Endothelial cell of umbilical vein (primary cell): ENCODE results near the gene TCF20. TPM values are rescaled to one million over a fixed set of nuclear protein-coding genes. Genes with fewer than 3 reads are reported as not detected.

Experiments
- BruUV-seq: library from RNA; stranded (reverse); fragments of 400-500 nt; replicated peaks from 2 replicates; lab custom pipeline; 2021; lab: Mats Ljungman, UMichigan
- CTCF ChIA-PET: fragments of 300-600, 350-600 bp; sonication (Branson Sonifier 250); formaldehyde crosslinking; loops from one replicate; lab custom pipeline; 2021; ENCODE audit warnings: antibody characterized with exemption, inconsistent platforms; lab: Charles Lee
- POLR2A ChIA-PET: fragments of 300-600, 350-600 bp; sonication (Branson Sonifier 250); formaldehyde crosslinking; loops from one replicate; lab custom pipeline; 2021; ENCODE audit warnings: antibody characterized with exemption, inconsistent platforms; lab: Charles Lee
- DNase-seq: peaks from one replicate; pipeline ENCODE4 v3.0.0-alpha.2; 2011; ENCODE audit warnings: low read depth, low spot score
- FAIRE-seq: peaks from 2 replicates; lab custom pipeline; 2011; peaks lifted over from hg19 to GRCh38; lab: Jason Lieb, UNC
- H2AFZ ChIP-seq: 2 replicates; pipeline ENCODE4 v1.6.0; 2012; ENCODE audit warnings: low read depth, low read length, control low read depth, inconsistent platforms
- H3K27ac ChIP-seq: 2 replicates; pipeline ENCODE4 v1.5.1; 2011; ENCODE audit warnings: low read depth, mild to moderate bottlenecking, control low read depth, low read length, moderate library complexity; ENCODE audit not compliant: insufficient read depth
- H3K27me3 ChIP-seq, 2 experiments: 2 replicates each; pipeline versions ENCODE4 v1.6.0 to v1.6.1; 2011; ENCODE audit warnings: low read length in 2 of 2, mixed read lengths in 1 of 2; ENCODE audit not compliant: control insufficient read depth in 2 of 2, insufficient read depth in 2 of 2
- H3K36me3 ChIP-seq, 2 experiments: 2 replicates in 1 of 2; 3 replicates in 1 of 2; pipeline ENCODE4 v1.5.1; 2011; ENCODE audit warnings: low read length in 2 of 2, mild to moderate bottlenecking in 1 of 2, moderate library complexity in 1 of 2; ENCODE audit not compliant: control insufficient read depth in 2 of 2, insufficient read depth in 2 of 2; ENCODE audit errors: extremely low read depth in 1 of 2
- H3K4me1 ChIP-seq: 3 replicates; pipeline ENCODE4 v1.5.1; 2011; ENCODE audit warnings: mild to moderate bottlenecking, low read length; ENCODE audit not compliant: control insufficient read depth, insufficient read depth; ENCODE audit errors: extremely low read depth
- H3K4me2 ChIP-seq: 2 replicates; pipeline ENCODE4 v1.6.1; 2011; ENCODE audit warnings: low read length, control low read depth, mixed read lengths; ENCODE audit not compliant: insufficient read depth
- H3K4me3 ChIP-seq, 3 experiments: fragments of 200-600 bp in 1 of 3; sonication (generic), shearing (Covaris generic) in 1 of 3; replicated peaks in 1 of 3; 2 replicates each; pipeline ENCODE4 v1.5.1; 2011 to 2016; ENCODE audit warnings: control low read depth in 3 of 3, low read length in 3 of 3, mild to moderate bottlenecking in 2 of 3, inconsistent platforms in 1 of 3, low read depth in 1 of 3, moderate library complexity in 1 of 3; ENCODE audit not compliant: insufficient read depth in 1 of 3
- H3K79me2 ChIP-seq: 2 replicates; pipeline ENCODE4 v1.6.0; 2012; ENCODE audit warnings: low read length, inconsistent platforms; ENCODE audit not compliant: control insufficient read depth, insufficient read depth
- H3K9ac ChIP-seq: replicated peaks from 2 replicates; pipeline ENCODE3; 2011; ENCODE audit warnings: low read length, control low read depth; ENCODE audit not compliant: insufficient read depth; ENCODE audit errors: extremely low read depth
- H3K9me1 ChIP-seq: replicated peaks from 3 replicates; pipeline ENCODE4 v1.6.0; 2011; ENCODE audit warnings: mild to moderate bottlenecking, low read length; ENCODE audit not compliant: control insufficient read depth, insufficient read depth; ENCODE audit errors: extremely low read depth
- H3K9me3 ChIP-seq: replicated peaks from 2 replicates; pipeline ENCODE4 v1.5.1; 2012; ENCODE audit warnings: low read length, inconsistent platforms; ENCODE audit not compliant: control insufficient read depth, insufficient read depth
- H4K20me1 ChIP-seq: replicated peaks from 2 replicates; pipeline ENCODE3; 2011; ENCODE audit warnings: mild to moderate bottlenecking, low read length; ENCODE audit not compliant: control insufficient read depth, insufficient read depth; ENCODE audit errors: extremely low read depth
- CTCF ChIP-seq, 2 donors: IDR thresholded peaks; 1 replicate in 1 of 2; 2 replicates in 1 of 2; pipeline ENCODE4 v1.5.1; 2011; ENCODE audit warnings: low read length in 2 of 2, mild to moderate bottlenecking in 2 of 2, moderate library complexity in 2 of 2, control low read depth in 1 of 2, inconsistent platforms in 1 of 2, low read depth in 1 of 2; ENCODE audit not compliant: insufficient read depth in 1 of 2; ENCODE audit errors: extremely low read depth in 1 of 2
- EZH2 ChIP-seq: IDR thresholded peaks from 2 replicates; pipeline ENCODE4 v1.6.1; 2012; ENCODE audit warnings: borderline replicate concordance, low read depth, mild to moderate bottlenecking, moderate library complexity, low read length, inconsistent platforms; ENCODE audit not compliant: severe bottlenecking
- FOS ChIP-seq: IDR thresholded peaks from 2 replicates; pipeline ENCODE4 v1.6.1; 2011; ENCODE audit warnings: mild to moderate bottlenecking, low read length, moderate library complexity, borderline replicate concordance; ENCODE audit not compliant: insufficient read depth
- GATA2 ChIP-seq: IDR thresholded peaks from 2 replicates; pipeline ENCODE4 v1.7.0; 2011; ENCODE audit warnings: low read depth, mild to moderate bottlenecking, moderate library complexity, mixed read lengths, low read length; ENCODE audit not compliant: insufficient read length, insufficient read depth
- MYC ChIP-seq: IDR thresholded peaks from one replicate; pipeline ENCODE4 v1.6.1; 2011; ENCODE audit warnings: mild to moderate bottlenecking, low read depth, low read length
- POLR2A ChIP-seq: IDR thresholded peaks from 2 replicates; pipeline ENCODE4 v1.6.1; 2012; ENCODE audit warnings: low read depth, mild to moderate bottlenecking, control low read depth, low read length
- POLR2AphosphoS5 ChIP-seq: IDR thresholded peaks from 2 replicates; pipeline ENCODE4 v1.6.1; 2012; ENCODE audit warnings: low read depth, mild to moderate bottlenecking, control low read depth, low read length, moderate library complexity; ENCODE audit not compliant: insufficient read depth
- dilution Hi-C: fragments of 300-500 bp; cut with MboI; formaldehyde crosslinking; loops from one replicate; pipeline ENCODE4 v1.15.0; 2019; ENCODE audit warnings: low sequenced_read_pairs; ENCODE audit not compliant: extremely low pct_ligation_motif_present
- intact Hi-C: fragments of 100-400 bp; cut with micrococcal nuclease; formaldehyde crosslinking; loops from one replicate; pipeline ENCODE4 v1.10.0; 2022
- polyA plus RNA-seq, 4 experiments: library from polyadenylated mRNA; depleted of rRNA in 3 of 4; stranded (reverse) in 3 of 4; unstranded in 1 of 4; fragments of >200 nt; gene quantifications; 2 replicates each; pipeline versions ENCODE4 v1.2.1 to v1.2.3, GENCODE V29; 2011 to 2012; ENCODE audit warnings: missing spikeins in 1 of 4
- total RNA-seq: library from RNA; stranded (reverse); gene quantifications from 2 replicates; pipeline ENCODE4 v1.2.3, GENCODE V29; 2021
- TF ChIP-seq, protein P1 (sequence below): IDR thresholded peaks from 2 replicates; pipeline ENCODE4 v1.6.1; 2011; ENCODE audit not compliant: insufficient read depth, insufficient read length

The TCF20 gene
- total and polyA plus RNA-seq, 2 donors (not counting 3 experiments of a cell fraction or from before 2014, with no cell fraction given), result 11.2 to 36.7 TPM

- H3K36me3 ChIP-seq, result no peaks in the 10 kb centered on the region
- H3K4me3 ChIP-seq, result peak overlapping the region; percentile 61 to 99 (median 74)
- no peaks in the 10 kb centered on the region for H3K27me3 ChIP-seq
- no peaks in the 10 kb centered on the region for H3K9me3 ChIP-seq
- H4K20me1 ChIP-seq, result peaks cover 11% of the 10 kb centered on the region
- TF ChIP-seq POLR2A (no peak), CTCF (IDR thresholded peaks at IDR 0.05; ENCODE audit: extremely low read depth in 1 of 2, insufficient read depth in 1 of 2, low read depth in 1 of 2, low read length in 2 of 2) (no peak), EZH2 (no peak), GATA2 (no peak), POLR2AphosphoS5 (no peak), FOS (no peak), MYC (no peak)
- TF ChIP-seq, protein P1, sequence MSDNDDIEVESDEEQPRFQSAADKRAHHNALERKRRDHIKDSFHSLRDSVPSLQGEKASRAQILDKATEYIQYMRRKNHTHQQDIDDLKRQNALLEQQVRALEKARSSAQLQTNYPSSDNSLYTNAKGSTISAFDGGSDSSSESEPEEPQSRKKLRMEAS, result no peak
- ChIA-PET CTCF (interaction anchor here (0.6 to 1.1 kb wide), 6 partner anchors 12 to 99 kb away, joined by 3 to 4 read pairs (median 3); no protein-coding TSS in a partner anchor), POLR2A (no interaction called here)
- H3K9me1 ChIP-seq, result no peaks in the 10 kb centered on the region
- intact Hi-C loops (loop anchor here (5.0 to 10.0 kb wide), 2 partner anchors 97 to 165 kb away; partner anchors contain the start of gene NFAM1), dilution Hi-C loops (no loop called here)
- H3K79me2 ChIP-seq, result peaks cover 52% of the 10 kb centered on the region
- peak overlapping the region; percentile 82 for H3K9ac ChIP-seq
- peak overlapping the region; percentile 48 for H3K27ac ChIP-seq
- peak overlapping the region; percentile 79 for H2AFZ ChIP-seq
- DNase-seq (peak; percentile 28), FAIRE-seq (peak; percentile 21)
- peak overlapping the region; percentile 88 for H3K4me2 ChIP-seq
- peaks cover 7% of the 10 kb centered on the region for H3K4me1 ChIP-seq
- BruUV-seq, result TSS peak; percentile 16
These were observed 849 bp downstream of the TCF20 start for GRCh38 chr22:42269432-42270175.
